Endothelial cell of umbilical vein (primary cell): ENCODE data around the gene QSER1.

Source experiments
- CTCF ChIP-seq, 2 donors: IDR thresholded peaks; 1 replicate in 1 of 2; 2 replicates in 1 of 2; pipeline ENCODE4 v1.5.1; 2011; ENCODE audit warnings: low read length in 2 of 2, mild to moderate bottlenecking in 2 of 2, moderate library complexity in 2 of 2, control low read depth in 1 of 2, inconsistent platforms in 1 of 2, low read depth in 1 of 2; ENCODE audit not compliant: insufficient read depth in 1 of 2; ENCODE audit errors: extremely low read depth in 1 of 2
- EZH2 ChIP-seq: IDR thresholded peaks from 2 replicates; pipeline ENCODE4 v1.6.1; 2012; ENCODE audit warnings: borderline replicate concordance, low read depth, mild to moderate bottlenecking, moderate library complexity, low read length, inconsistent platforms; ENCODE audit not compliant: severe bottlenecking
- GATA2 ChIP-seq: IDR thresholded peaks from 2 replicates; pipeline ENCODE4 v1.7.0; 2011; ENCODE audit warnings: low read depth, mild to moderate bottlenecking, moderate library complexity, mixed read lengths, low read length; ENCODE audit not compliant: insufficient read length, insufficient read depth
- MAX ChIP-seq: IDR thresholded peaks from 2 replicates; pipeline ENCODE4 v1.6.1; 2011; ENCODE audit not compliant: insufficient read depth, insufficient read length
- POLR2A ChIP-seq: IDR thresholded peaks from 2 replicates; pipeline ENCODE4 v1.6.1; 2012; ENCODE audit warnings: low read depth, mild to moderate bottlenecking, control low read depth, low read length
- POLR2AphosphoS5 ChIP-seq: IDR thresholded peaks from 2 replicates; pipeline ENCODE4 v1.6.1; 2012; ENCODE audit warnings: low read depth, mild to moderate bottlenecking, control low read depth, low read length, moderate library complexity; ENCODE audit not compliant: insufficient read depth

GRCh38 chr11:32851251-32851650, 41.4 kb upstream of the QSER1 start:
- TF ChIP-seq EZH2 (no peak), POLR2A (no peak), CTCF (IDR thresholded peaks at IDR 0.05; ENCODE audit: extremely low read depth in 1 of 2, insufficient read depth in 1 of 2, low read depth in 1 of 2, low read length in 2 of 2) (no peak), POLR2AphosphoS5 (no peak), GATA2 (no peak), MAX (no peak)
